Spleen (tissue), 11 donors: ENCODE data around the gene TEAD1. TPM values are rescaled to one million over a fixed set of nuclear protein-coding genes. Genes with fewer than 3 reads are reported as not detected.

ENCODE experiments used
- DNase-seq: peaks from one replicate; pipeline ENCODE4 v3.0.0-alpha.2; 2020
- H3K27ac ChIP-seq, 8 donors: fragments of 200-600 bp; sonication (generic) in 7 of 8; 1 replicate in 4 of 8; 2 replicates in 4 of 8; pipeline versions ENCODE4 v1.5.0 to v1.8.0; 2016 to 2021; ENCODE audit warnings: inconsistent platforms in 4 of 8, mild to moderate bottlenecking in 4 of 8, moderate library complexity in 1 of 8
- H3K27me3 ChIP-seq, 7 donors: fragments of 200-600 bp; sonication (generic) in 6 of 7; replicated peaks in 1 of 7; 1 replicate in 4 of 7; 2 replicates in 3 of 7; pipeline versions ENCODE4 v1.5.0 to v1.8.0; 2016 to 2021; ENCODE audit warnings: inconsistent platforms in 3 of 7, mild to moderate bottlenecking in 1 of 7
- H3K36me3 ChIP-seq, 6 donors: fragments of 200-600 bp; sonication (generic) in 5 of 6; 1 replicate in 4 of 6; 2 replicates in 2 of 6; pipeline versions ENCODE4 v1.5.0 to v1.8.0; 2016 to 2021; ENCODE audit warnings: inconsistent platforms in 2 of 6
- H3K4me1 ChIP-seq, 6 donors: fragments of 200-600 bp; sonication (generic) in 5 of 6; 1 replicate in 3 of 6; 2 replicates in 3 of 6; pipeline versions ENCODE4 v1.5.0 to v1.8.0; 2016 to 2021; ENCODE audit warnings: inconsistent platforms in 3 of 6
- H3K4me3 ChIP-seq, 8 donors: fragments of 200-600 bp; sonication (generic) in 7 of 8; 1 replicate in 4 of 8; 2 replicates in 4 of 8; pipeline versions ENCODE4 v1.5.0 to v1.8.0; 2016 to 2021; ENCODE audit warnings: inconsistent platforms in 4 of 8, mild to moderate bottlenecking in 4 of 8, moderate library complexity in 2 of 8
- H3K9me3 ChIP-seq, 8 donors: fragments of 200-600 bp; sonication (generic) in 7 of 8; 1 replicate in 4 of 8; 2 replicates in 4 of 8; pipeline versions ENCODE4 v1.5.0 to v1.8.0; 2016 to 2021; ENCODE audit warnings: inconsistent platforms in 4 of 8
- POLR2A ChIP-seq, 3 donors: fragments of 450-650 bp; IDR thresholded peaks; one replicate each; pipeline ENCODE4 v1.5.1; 2017; ENCODE audit warnings: antibody characterized with exemption in 3 of 3, mild to moderate bottlenecking in 1 of 3
- POLR2AphosphoS5 ChIP-seq, 3 donors: sonication (generic); formaldehyde crosslinking; IDR thresholded peaks; one replicate each; pipeline ENCODE4 v1.5.1; 2017; ENCODE audit warnings: antibody characterized with exemption in 3 of 3
- WGBS, 5 donors: extraction: QIAGEN DNeasy Blood & Tissue Kit in 3 of 5; methylation state at CpG; one replicate each; pipeline versions ENCODE4 v1.1.5 to v1.1.7; 2013 to 2018; 5-methylcytosine and 5-hydroxymethylcytosine counted together
- intact Hi-C: fragments of 100-400 bp; cut with DNase I; formaldehyde crosslinking; loops from one replicate; pipeline ENCODE4 v1.15.0; 2023; ENCODE audit warnings: low total_unique reads
- polyA plus RNA-seq, 3 donors: library from polyadenylated mRNA; stranded (reverse); fragments of 200-250 nt; gene quantifications; one replicate each; pipeline ENCODE4 v1.2.1, GENCODE V29; 2013
- total RNA-seq, 7 donors: library from RNA; depleted of rRNA in 3 of 7; stranded (reverse); fragments of >200 nt in 3 of 7; fragmentation: NEBNext Ultra II Directional in 4 of 7; extraction: Animal tissue kit (Norgen Biotek cat#: 25700) in 4 of 7; gene quantifications; one replicate each; pipeline versions ENCODE4 v1.1.0 to v1.2.1, GENCODE V29; 2016 to 2021
- TF ChIP-seq, protein P1 (sequence below), 11 experiments: fragments of 200-600 bp in 7 of 11; fragments of 450-650 bp in 4 of 11; sonication (generic) in 4 of 11; IDR thresholded peaks in 8 of 11; conservative IDR thresholded peaks in 3 of 11; 1 replicate in 7 of 11; 2 replicates in 4 of 11; pipeline versions ENCODE4 v1.4.0 to v1.8.0; 2016 to 2021; ENCODE audit warnings: antibody characterized with exemption in 11 of 11, inconsistent platforms in 4 of 11, mild to moderate bottlenecking in 1 of 11
- donor health status: healthy with polysubstance abuse.
- donor health status: DM: no; HTN: no; CAD: no; lungs with moderate emphysema.
- donor health status: DM: no; HTN: no; CAD: no.
- donor health status: Bipolar disorder and iron deficiency.
- donor health status: healthy.
- donor health status: DM: no; HTN: no; CAD: no.
- donor health status: DM: yes; HTN: yes; CAD: no.

TEAD1 gene
- total and polyA plus RNA-seq, 10 donors, result 0.93 to 46.0 (median 18.6) TPM

DNA sequence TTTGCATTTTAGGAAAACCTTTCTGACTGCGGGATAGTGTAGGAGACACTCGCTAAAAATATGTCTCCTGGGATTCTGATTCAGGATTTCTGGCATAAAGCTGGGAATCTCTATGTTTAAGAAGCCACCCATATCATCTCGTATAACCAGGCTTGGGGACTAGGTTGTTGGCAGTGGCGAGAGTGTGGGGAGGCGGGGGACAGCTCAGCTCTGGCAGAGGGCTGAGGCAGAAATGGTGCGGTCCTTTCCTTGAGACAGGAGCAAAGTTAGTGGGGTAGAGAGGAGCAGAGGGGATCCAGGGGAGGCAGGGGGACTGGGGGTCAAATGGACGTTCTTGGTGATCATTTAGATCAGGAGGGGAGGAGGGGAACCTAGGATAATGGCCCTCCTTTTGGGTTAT is 74.3 kb downstream of the TEAD1 start:
- WGBS, 5 donors, result 81 to 91% (median 86%) methylated on average over 7 of the region's 7 CpGs
- no peak for TF ChIP-seq POLR2AphosphoS5 (IDR thresholded peaks at IDR 0.05)
- TF ChIP-seq, protein P1, sequence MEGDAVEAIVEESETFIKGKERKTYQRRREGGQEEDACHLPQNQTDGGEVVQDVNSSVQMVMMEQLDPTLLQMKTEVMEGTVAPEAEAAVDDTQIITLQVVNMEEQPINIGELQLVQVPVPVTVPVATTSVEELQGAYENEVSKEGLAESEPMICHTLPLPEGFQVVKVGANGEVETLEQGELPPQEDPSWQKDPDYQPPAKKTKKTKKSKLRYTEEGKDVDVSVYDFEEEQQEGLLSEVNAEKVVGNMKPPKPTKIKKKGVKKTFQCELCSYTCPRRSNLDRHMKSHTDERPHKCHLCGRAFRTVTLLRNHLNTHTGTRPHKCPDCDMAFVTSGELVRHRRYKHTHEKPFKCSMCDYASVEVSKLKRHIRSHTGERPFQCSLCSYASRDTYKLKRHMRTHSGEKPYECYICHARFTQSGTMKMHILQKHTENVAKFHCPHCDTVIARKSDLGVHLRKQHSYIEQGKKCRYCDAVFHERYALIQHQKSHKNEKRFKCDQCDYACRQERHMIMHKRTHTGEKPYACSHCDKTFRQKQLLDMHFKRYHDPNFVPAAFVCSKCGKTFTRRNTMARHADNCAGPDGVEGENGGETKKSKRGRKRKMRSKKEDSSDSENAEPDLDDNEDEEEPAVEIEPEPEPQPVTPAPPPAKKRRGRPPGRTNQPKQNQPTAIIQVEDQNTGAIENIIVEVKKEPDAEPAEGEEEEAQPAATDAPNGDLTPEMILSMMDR (IDR thresholded peaks at IDR 0.05 in 8 of 11, conservative IDR thresholded peaks at IDR 0.05 in 3 of 11), result no peak
- no peak for TF ChIP-seq POLR2A (IDR thresholded peaks at IDR 0.05)

DNA sequence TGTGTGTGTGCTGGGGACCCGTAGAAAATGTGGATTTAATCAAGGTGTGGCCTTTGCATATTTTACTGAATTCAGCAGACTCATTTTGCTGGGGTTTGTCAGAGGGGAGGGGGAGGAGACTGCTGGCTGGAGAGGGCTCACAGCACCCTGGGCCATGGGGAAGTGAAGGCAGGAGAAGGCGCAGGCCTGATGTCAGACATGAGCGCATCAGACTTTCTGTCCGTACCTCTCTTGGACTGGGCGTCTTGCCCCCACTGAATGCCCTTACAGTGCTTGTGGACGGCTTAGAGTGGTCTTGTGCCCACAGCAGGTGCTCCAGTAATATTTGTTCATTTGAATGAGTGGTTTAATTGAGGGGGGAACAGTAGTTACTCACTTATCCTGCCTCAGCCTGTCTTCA is 75.2 kb downstream of the TEAD1 start:
- intact Hi-C loops, result no loop called here
- TF ChIP-seq POLR2AphosphoS5 (IDR thresholded peaks at IDR 0.05), result no peak
- TF ChIP-seq, protein P1 (IDR thresholded peaks at IDR 0.05 in 8 of 11, conservative IDR thresholded peaks at IDR 0.05 in 3 of 11), result no peak
- TF ChIP-seq POLR2A (IDR thresholded peaks at IDR 0.05), result no peak
- H3K4me1 ChIP-seq, result peaks cover 0 to 6% (median 0%) of the 10 kb centered on the region in 6 donors
- no peak overlapping the region for H3K27ac ChIP-seq
- H3K27me3 ChIP-seq, result no peaks in the 10 kb centered on the region
- H3K9me3 ChIP-seq, result no peaks in the 10 kb centered on the region
- no peak overlapping the region for H3K4me3 ChIP-seq
- 75 to 92% (median 87%) methylated on average over 6 of the region's 6 CpGs for WGBS, 5 donors
- no peak for DNase-seq
- no peaks in the 10 kb centered on the region for H3K36me3 ChIP-seq

More for the DNA sequence above, 74.3 kb downstream of the TEAD1 start:
- H3K4me3 ChIP-seq, result no peak overlapping the region
- no peaks in the 10 kb centered on the region for H3K9me3 ChIP-seq
- no peaks in the 10 kb centered on the region for H3K27me3 ChIP-seq
- H3K36me3 ChIP-seq, result no peaks in the 10 kb centered on the region
- intact Hi-C loops, result no loop called here
- H3K27ac ChIP-seq, result no peak overlapping the region
- peaks cover 0 to 6% (median 0%) of the 10 kb centered on the region in 6 donors for H3K4me1 ChIP-seq
- no peak for DNase-seq

DNA sequence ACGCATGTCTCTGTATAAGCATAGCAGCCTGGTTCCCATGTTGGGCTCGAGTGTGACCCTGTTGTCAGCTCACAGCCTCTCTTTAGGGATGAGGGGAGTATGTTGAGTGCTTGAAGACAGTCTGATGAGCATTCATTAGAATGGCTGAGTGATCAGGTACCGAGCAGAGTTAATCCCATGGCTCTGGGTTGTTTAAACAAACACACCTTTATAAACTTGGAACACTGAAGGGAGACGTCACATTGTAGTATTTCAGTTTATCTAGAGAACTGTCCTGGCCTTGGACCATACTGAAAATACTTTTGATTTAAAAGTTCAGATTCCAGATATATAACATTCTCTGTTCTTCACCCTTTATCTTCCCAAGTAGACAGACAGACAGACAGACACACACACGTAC is 76.0 kb downstream of the TEAD1 start:
- Histone ChIP-seq H3K36me3 (no peaks in the 10 kb centered on the region), H3K27me3 (no peaks in the 10 kb centered on the region), H3K4me3 (no peak overlapping the region), H3K9me3 (no peaks in the 10 kb centered on the region), H3K27ac (no peak overlapping the region), H3K4me1 (peaks cover 0 to 6% (median 0%) of the 10 kb centered on the region in 6 donors)
- intact Hi-C loops, result no loop called here
- no peak for DNase-seq
- no peak for TF ChIP-seq POLR2AphosphoS5 (IDR thresholded peaks at IDR 0.05)
- TF ChIP-seq POLR2A (IDR thresholded peaks at IDR 0.05), result no peak
- TF ChIP-seq, protein P1 (IDR thresholded peaks at IDR 0.05 in 8 of 11, conservative IDR thresholded peaks at IDR 0.05 in 3 of 11), result no peak
- WGBS, 5 donors, result 80 to 91% (median 84%) methylated on average over 5 of the region's 5 CpGs

- 94 to 97% (median 95%) methylated on average over 8 of the region's 8 CpGs for WGBS, 5 donors
- no peak overlapping the region for H3K27ac ChIP-seq
- no peaks in the 10 kb centered on the region for H3K27me3 ChIP-seq
- intact Hi-C loops, result no loop called here
- H3K9me3 ChIP-seq, result no peaks in the 10 kb centered on the region
- H3K36me3 ChIP-seq, result no peaks in the 10 kb centered on the region
- H3K4me1 ChIP-seq, result no peaks in the 10 kb centered on the region
- no peak overlapping the region for H3K4me3 ChIP-seq
- TF ChIP-seq, protein P1 (IDR thresholded peaks at IDR 0.05 in 8 of 11, conservative IDR thresholded peaks at IDR 0.05 in 3 of 11), result no peak
- TF ChIP-seq POLR2AphosphoS5 (IDR thresholded peaks at IDR 0.05) (no peak), POLR2A (IDR thresholded peaks at IDR 0.05) (no peak)
- no peak for DNase-seq
These were observed 78.8 kb downstream of the TEAD1 start for GRCh38 chr11:12752868-12753524.
